Ascending aorta (tissue), 2 donors: ENCODE results near the gene UBASH3A. TPM values are rescaled to one million over a fixed set of nuclear protein-coding genes. Genes with fewer than 3 reads are reported as not detected.

Source experiments
- DNase-seq, 2 donors: peaks; one replicate each; pipeline ENCODE4 v3.0.0-alpha.2; 2019; ENCODE audit warnings: low spot score in 2 of 2
- H3K27ac ChIP-seq, 2 donors: fragments of 200-600 bp; sonication (generic); one replicate each; pipeline ENCODE4 v1.5.1; 2016 to 2017; ENCODE audit warnings: mild to moderate bottlenecking in 1 of 2
- H3K27me3 ChIP-seq: fragments of 200-600 bp; sonication (generic); one replicate; pipeline ENCODE4 v1.5.1; 2017
- H3K36me3 ChIP-seq, 2 donors: fragments of 200-600 bp; sonication (generic); one replicate each; pipeline ENCODE4 v1.5.1; 2016
- H3K4me1 ChIP-seq, 2 donors: fragments of 200-600 bp; sonication (generic); one replicate each; pipeline ENCODE4 v1.5.1; 2016 to 2017; ENCODE audit warnings: mild to moderate bottlenecking in 1 of 2
- H3K4me3 ChIP-seq, 2 donors: fragments of 200-600 bp; sonication (generic); one replicate each; pipeline ENCODE4 v1.5.1; 2016 to 2017; ENCODE audit warnings: mild to moderate bottlenecking in 1 of 2
- H3K9me3 ChIP-seq, 2 donors: fragments of 200-600 bp; sonication (generic); one replicate each; pipeline ENCODE4 v1.5.1; 2016
- intact Hi-C: fragments of 100-400 bp; cut with DNase I; formaldehyde crosslinking; loops from one replicate; pipeline ENCODE4 v1.15.1; 2023
- total RNA-seq: library from RNA; depleted of rRNA; stranded (reverse); fragments of >200 nt; gene quantifications from one replicate; pipeline ENCODE4 v1.1.0, GENCODE V29; 2016
- TF ChIP-seq, protein P1 (sequence below), 3 experiments: fragments of 200-600 bp in 2 of 3; fragments of 450-650 bp in 1 of 3; sonication (generic) in 2 of 3; IDR thresholded peaks; one replicate each; pipeline ENCODE4 v1.5.1; 2016 to 2019; ENCODE audit warnings: antibody characterized with exemption in 3 of 3, mild to moderate bottlenecking in 1 of 3, moderate library complexity in 1 of 3

Gene UBASH3A
- total RNA-seq, 1 donor from 2014 or later: 0.75 TPM

DNA sequence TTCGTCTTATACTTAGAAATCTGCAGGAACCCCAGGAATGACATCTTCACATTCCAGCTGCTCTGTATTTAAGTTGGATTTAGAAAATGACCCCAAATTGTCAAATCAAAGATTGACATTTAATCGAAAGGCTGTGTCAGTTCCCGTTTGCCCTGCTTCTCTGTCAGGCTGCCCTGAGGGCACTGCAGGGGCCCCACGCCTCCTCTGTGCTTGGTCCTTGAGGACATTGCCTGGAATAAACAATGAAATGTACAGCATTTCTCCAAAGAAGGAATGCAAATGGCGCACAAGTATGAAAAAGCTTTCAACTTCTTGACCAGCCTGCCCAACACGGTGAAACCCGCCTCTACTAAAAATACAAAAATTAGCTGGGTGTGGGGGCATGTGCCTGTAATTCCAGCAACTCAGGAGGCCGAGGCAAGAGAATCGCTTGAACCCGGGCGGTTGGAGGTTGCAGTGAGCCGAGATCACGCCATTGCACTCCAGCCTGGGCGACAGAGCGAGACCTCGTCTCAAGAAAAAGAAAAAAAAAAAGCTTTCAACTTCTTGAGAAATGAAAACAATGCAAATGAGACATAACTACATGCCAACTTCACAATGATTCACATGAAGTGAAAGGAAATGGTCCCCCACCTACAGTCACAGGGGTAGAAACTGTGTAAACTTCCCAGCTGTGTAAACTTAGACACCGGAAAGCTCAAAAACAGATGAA is 10.8 kb upstream of the UBASH3A start:
- no peak for DNase-seq
- H3K27me3 ChIP-seq: no peaks in the 10 kb centered on the region

GRCh38 chr21:42393443-42393950 is 10.2 kb upstream of the UBASH3A start:
- H3K4me3 ChIP-seq: no peak overlapping the region
- no peaks in the 10 kb centered on the region for H3K36me3 ChIP-seq
- no peaks in the 10 kb centered on the region for H3K9me3 ChIP-seq
- TF ChIP-seq, protein P1, sequence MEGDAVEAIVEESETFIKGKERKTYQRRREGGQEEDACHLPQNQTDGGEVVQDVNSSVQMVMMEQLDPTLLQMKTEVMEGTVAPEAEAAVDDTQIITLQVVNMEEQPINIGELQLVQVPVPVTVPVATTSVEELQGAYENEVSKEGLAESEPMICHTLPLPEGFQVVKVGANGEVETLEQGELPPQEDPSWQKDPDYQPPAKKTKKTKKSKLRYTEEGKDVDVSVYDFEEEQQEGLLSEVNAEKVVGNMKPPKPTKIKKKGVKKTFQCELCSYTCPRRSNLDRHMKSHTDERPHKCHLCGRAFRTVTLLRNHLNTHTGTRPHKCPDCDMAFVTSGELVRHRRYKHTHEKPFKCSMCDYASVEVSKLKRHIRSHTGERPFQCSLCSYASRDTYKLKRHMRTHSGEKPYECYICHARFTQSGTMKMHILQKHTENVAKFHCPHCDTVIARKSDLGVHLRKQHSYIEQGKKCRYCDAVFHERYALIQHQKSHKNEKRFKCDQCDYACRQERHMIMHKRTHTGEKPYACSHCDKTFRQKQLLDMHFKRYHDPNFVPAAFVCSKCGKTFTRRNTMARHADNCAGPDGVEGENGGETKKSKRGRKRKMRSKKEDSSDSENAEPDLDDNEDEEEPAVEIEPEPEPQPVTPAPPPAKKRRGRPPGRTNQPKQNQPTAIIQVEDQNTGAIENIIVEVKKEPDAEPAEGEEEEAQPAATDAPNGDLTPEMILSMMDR (IDR thresholded peaks at IDR 0.05): no peak
- no peaks in the 10 kb centered on the region for H3K4me1 ChIP-seq
- no peak overlapping the region for H3K27ac ChIP-seq
- no peak for DNase-seq
- no peaks in the 10 kb centered on the region for H3K27me3 ChIP-seq
- intact Hi-C loops: no loop called here

More for the DNA sequence above, 10.8 kb upstream of the UBASH3A start:
- intact Hi-C loops: no loop called here
- Histone ChIP-seq H3K36me3 (no peaks in the 10 kb centered on the region), H3K4me1 (no peaks in the 10 kb centered on the region), H3K9me3 (no peaks in the 10 kb centered on the region), H3K27ac (no peak overlapping the region), H3K4me3 (no peak overlapping the region)
- TF ChIP-seq, protein P1 (IDR thresholded peaks at IDR 0.05): no peak

DNA sequence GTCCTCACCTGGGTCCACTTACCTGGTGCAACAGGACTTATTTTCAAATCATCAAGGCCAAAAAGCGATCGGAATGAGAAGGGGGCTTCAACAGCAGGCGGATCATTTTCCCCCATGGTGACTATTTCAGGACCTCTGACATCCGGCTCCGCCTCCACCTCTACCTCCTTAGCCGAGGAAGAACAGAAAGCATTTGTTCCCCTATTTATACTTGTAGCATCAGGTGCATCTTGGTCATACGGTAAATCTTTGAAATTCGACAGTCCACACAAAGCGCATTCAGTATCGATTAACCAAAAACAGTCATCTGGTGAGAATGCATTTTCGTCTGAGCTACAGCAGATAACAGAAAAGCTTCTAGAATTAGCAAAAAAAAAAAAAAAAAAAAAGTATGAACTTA is 8.4 kb upstream of the UBASH3A start:
- DNase-seq: no peak
- TF ChIP-seq, protein P1 (IDR thresholded peaks at IDR 0.05): no peak
- Histone ChIP-seq H3K36me3 (no peaks in the 10 kb centered on the region), H3K4me3 (no peak overlapping the region), H3K27me3 (no peaks in the 10 kb centered on the region), H3K9me3 (no peaks in the 10 kb centered on the region), H3K4me1 (no peaks in the 10 kb centered on the region), H3K27ac (no peak overlapping the region)
- intact Hi-C loops: no loop called here

- Histone ChIP-seq H3K27ac (no peak within 1 kb of the TSS), H3K27me3 (no peaks in the 10 kb centered on the region), H3K36me3 (no peaks in the 10 kb centered on the region), H3K4me1 (no peaks in the 10 kb centered on the region), H3K9me3 (no peaks in the 10 kb centered on the region), H3K4me3 (no peak within 1 kb of the TSS)
- intact Hi-C loops: no loop called here
- TF ChIP-seq, protein P1 (IDR thresholded peaks at IDR 0.05): no peak
- DNase-seq: no peak
These were observed 7.6 kb upstream of the UBASH3A start, which contains the start of gene TMPRSS3 for GRCh38 chr21:42395905-42396651. TSS of gene TMPRSS3 (minus strand) at chr21:42396052. CDS start at chr21:42395417, 635 bp downstream.

GRCh38 chr21:42396799-42397745 is 6.6 kb upstream of the UBASH3A start:
- H3K27me3 ChIP-seq: no peaks in the 10 kb centered on the region
- no peaks in the 10 kb centered on the region for H3K9me3 ChIP-seq
- intact Hi-C loops: no loop called here
- TF ChIP-seq, protein P1 (IDR thresholded peaks at IDR 0.05): no peak
- no peak overlapping the region for H3K27ac ChIP-seq
- no peaks in the 10 kb centered on the region for H3K36me3 ChIP-seq
- no peak overlapping the region for H3K4me3 ChIP-seq
- H3K4me1 ChIP-seq: no peaks in the 10 kb centered on the region
- no peak for DNase-seq
